ENCODE data around the gene PIK3R2.

Gene PIK3R2

GRCh38 chr19:18218159-18218558, 65.2 kb downstream of the PIK3R2 start:
- no peak overlapping the region for H3K4me3 ChIP-seq (ENCODE audit: insufficient read length, low read depth)
- no peaks in the 10 kb centered on the region for H3K9me3 ChIP-seq (ENCODE audit: insufficient read depth, low read length)
- peaks cover 12% of the 10 kb centered on the region for H3K4me1 ChIP-seq (ENCODE audit: insufficient read depth, insufficient read length)
- peaks cover 4% of the 10 kb centered on the region for H3K27me3 ChIP-seq (ENCODE audit: insufficient read depth, insufficient read length)
- no peak for DNase-seq (ENCODE audit: low read depth, low spot score)
- no peaks in the 10 kb centered on the region for H3K36me3 ChIP-seq (ENCODE audit: insufficient read depth, insufficient read length, low read length)
- no peak overlapping the region for H3K9ac ChIP-seq (ENCODE audit: insufficient read length, low read depth)
- TF ChIP-seq ZNF274 (IDR thresholded peaks at IDR 0.05; ENCODE audit: low read depth, low read length) (no peak), YY1 (IDR thresholded peaks at IDR 0.05; ENCODE audit: insufficient read depth, insufficient read length) (no peak), SUZ12 (IDR thresholded peaks at IDR 0.05; ENCODE audit: extremely low read depth, insufficient read depth, insufficient read length) (no peak)

GRCh38 chr19:18218600-18218999, 65.6 kb downstream of the PIK3R2 start:
- peaks cover 12% of the 10 kb centered on the region for H3K4me1 ChIP-seq (ENCODE audit: insufficient read depth, insufficient read length)
- no peak overlapping the region for H3K9ac ChIP-seq (ENCODE audit: insufficient read length, low read depth)
- DNase-seq (ENCODE audit: low read depth, low spot score), result no peak
- TF ChIP-seq ZNF274 (IDR thresholded peaks at IDR 0.05; ENCODE audit: low read depth, low read length) (no peak), SUZ12 (IDR thresholded peaks at IDR 0.05; ENCODE audit: extremely low read depth, insufficient read depth, insufficient read length) (no peak), YY1 (IDR thresholded peaks at IDR 0.05; ENCODE audit: insufficient read depth, insufficient read length) (no peak)
- no peak overlapping the region for H3K4me3 ChIP-seq (ENCODE audit: insufficient read length, low read depth)
- H3K9me3 ChIP-seq (ENCODE audit: insufficient read depth, low read length), result no peaks in the 10 kb centered on the region
- no peaks in the 10 kb centered on the region for H3K36me3 ChIP-seq (ENCODE audit: insufficient read depth, insufficient read length, low read length)
- H3K27me3 ChIP-seq (ENCODE audit: insufficient read depth, insufficient read length), result peaks cover 4% of the 10 kb centered on the region
